CD14-positive monocyte (primary cell): ENCODE data around the gene ARL15. TPM values are rescaled to one million over a fixed set of nuclear protein-coding genes. Genes with fewer than 3 reads are reported as not detected.

ENCODE experiments used
- DNase-seq, 3 donors: peaks; one replicate each; pipeline ENCODE4 v3.0.0-alpha.2; 2011 to 2022
- H2AFZ ChIP-seq: 2 replicates; pipeline ENCODE4 v1.6.0; 2012; ENCODE audit warnings: mild to moderate bottlenecking, low read depth, low read length, inconsistent platforms; ENCODE audit not compliant: insufficient read depth, poor library complexity, severe bottlenecking
- H3K27ac ChIP-seq, 2 donors: 1 replicate in 1 of 2; 2 replicates in 1 of 2; pipeline ENCODE4 v1.5.1; 2012 to 2013; ENCODE audit warnings: low read length in 2 of 2, control low read depth in 1 of 2, inconsistent platforms in 1 of 2, low read depth in 1 of 2, mild to moderate bottlenecking in 1 of 2
- H3K27me3 ChIP-seq, 2 donors: one replicate each; pipeline versions ENCODE4 v1.6.0 to v1.6.1; 2011 to 2013; ENCODE audit warnings: low read length in 2 of 2; ENCODE audit not compliant: control insufficient read depth in 2 of 2, insufficient read depth in 2 of 2
- H3K36me3 ChIP-seq, 2 donors: replicated peaks in 1 of 2; 1 replicate in 1 of 2; 2 replicates in 1 of 2; pipeline versions ENCODE4 v1.5.1 to v1.6.1; 2012 to 2013; ENCODE audit warnings: low read length in 2 of 2, control low read depth in 1 of 2, inconsistent platforms in 1 of 2, mild to moderate bottlenecking in 1 of 2; ENCODE audit not compliant: insufficient read depth in 2 of 2, control insufficient read depth in 1 of 2
- H3K4me1 ChIP-seq, 2 donors: 1 replicate in 1 of 2; 2 replicates in 1 of 2; pipeline versions ENCODE4 v1.5.1 to v1.6.1; 2012 to 2013; ENCODE audit warnings: low read length in 2 of 2, control low read depth in 1 of 2, inconsistent platforms in 1 of 2, mild to moderate bottlenecking in 1 of 2, moderate library complexity in 1 of 2; ENCODE audit not compliant: insufficient read depth in 2 of 2, control insufficient read depth in 1 of 2
- H3K4me2 ChIP-seq: replicated peaks from 2 replicates; pipeline ENCODE3; 2012; ENCODE audit warnings: low read length, moderate library complexity, mild to moderate bottlenecking; ENCODE audit not compliant: poor library complexity, severe bottlenecking; ENCODE audit errors: extremely low read depth
- H3K4me3 ChIP-seq, 3 experiments: fragments of 200-600 bp in 1 of 3; sonication (generic) in 1 of 3; replicated peaks in 1 of 3; 1 replicate in 2 of 3; 2 replicates in 1 of 3; pipeline ENCODE4 v1.5.1; 2011 to 2013; ENCODE audit warnings: low read length in 3 of 3, mild to moderate bottlenecking in 3 of 3, control low read depth in 2 of 3, low read depth in 2 of 3, inconsistent platforms in 1 of 3, moderate library complexity in 1 of 3
- H3K79me2 ChIP-seq: 2 replicates; pipeline ENCODE4 v1.6.0; 2012; ENCODE audit warnings: mild to moderate bottlenecking, control low read depth, inconsistent platforms, low read length, moderate library complexity; ENCODE audit not compliant: insufficient read depth
- H3K9ac ChIP-seq: 2 replicates; pipeline ENCODE4 v1.6.0; 2017; ENCODE audit warnings: low read length, mild to moderate bottlenecking; ENCODE audit not compliant: insufficient read depth, poor library complexity, severe bottlenecking
- H3K9me3 ChIP-seq, 2 donors: replicated peaks in 1 of 2; 1 replicate in 1 of 2; 2 replicates in 1 of 2; pipeline versions ENCODE4 v1.5.1 to v1.6.1; 2012 to 2013; ENCODE audit warnings: low read length in 2 of 2, control low read depth in 1 of 2; ENCODE audit not compliant: control insufficient read depth in 1 of 2, insufficient read depth in 1 of 2
- H4K20me1 ChIP-seq: 2 replicates; pipeline ENCODE4 v1.6.0; 2012; ENCODE audit warnings: mild to moderate bottlenecking, low read length, control low read depth, moderate library complexity; ENCODE audit not compliant: insufficient read depth
- H3K27ac Mint-ChIP-seq, 7 donors: one replicate each; pipeline ENCODE4 v1.8.0; 2020; ENCODE audit warnings: mild to moderate bottlenecking in 7 of 7, mixed read lengths in 7 of 7, moderate library complexity in 6 of 7, inconsistent platforms in 2 of 7
- H3K27me3 Mint-ChIP-seq, 3 donors: one replicate each; pipeline ENCODE4 v1.8.0; 2021 to 2022; ENCODE audit warnings: low read depth in 3 of 3, mild to moderate bottlenecking in 3 of 3, mixed read lengths in 3 of 3, moderate library complexity in 3 of 3, inconsistent platforms in 1 of 3
- H3K36me3 Mint-ChIP-seq, 2 donors: one replicate each; pipeline ENCODE4 v1.8.0; 2020; ENCODE audit warnings: mixed read lengths in 2 of 2, inconsistent platforms in 1 of 2, mild to moderate bottlenecking in 1 of 2
- H3K4me1 Mint-ChIP-seq: one replicate; pipeline ENCODE4 v1.8.0; 2020; ENCODE audit warnings: mild to moderate bottlenecking, mixed read lengths
- H3K4me3 Mint-ChIP-seq, 2 donors: one replicate each; pipeline ENCODE4 v1.8.0; 2020; ENCODE audit warnings: mild to moderate bottlenecking in 2 of 2, mixed read lengths in 2 of 2, moderate library complexity in 1 of 2
- H3K9me3 Mint-ChIP-seq, 7 donors: one replicate each; pipeline ENCODE4 v1.8.0; 2020 to 2022; ENCODE audit warnings: mixed read lengths in 7 of 7, mild to moderate bottlenecking in 6 of 7, moderate library complexity in 6 of 7, inconsistent platforms in 2 of 7
- WGBS: methylation state at CpG from one replicate; pipeline ENCODE4 v1.1.5; 2013; ENCODE audit warnings: missing lambda C conversion rate; ENCODE audit not compliant: insufficient coverage; 5-methylcytosine and 5-hydroxymethylcytosine counted together
- intact Hi-C, 2 donors: fragments of 100-400 bp; cut with micrococcal nuclease; formaldehyde crosslinking; loops; one replicate each; pipeline versions ENCODE4 v1.15.0 to v1.15.1; 2023
- polyA plus RNA-seq, 3 donors: library from polyadenylated mRNA; depleted of rRNA in 1 of 3; unstranded in 2 of 3; stranded (reverse) in 1 of 3; fragments of 300-500 nt in 2 of 3; fragments of >200 nt in 1 of 3; fragmentation: Illumina TruSeq in 2 of 3; gene quantifications; 1 replicate in 2 of 3; 2 replicates in 1 of 3; pipeline ENCODE4 v1.2.3, GENCODE V29; 2012 to 2021
- TF ChIP-seq, protein P1 (sequence below): fragments of 200-600 bp; IDR thresholded peaks from one replicate; pipeline ENCODE4 v1.8.0; 2022; ENCODE audit warnings: antibody characterized with exemption, mild to moderate bottlenecking

ARL15 gene
- polyA plus RNA-seq, 3 donors, result 10.5 to 27.6 (median 18.0) TPM

DNA sequence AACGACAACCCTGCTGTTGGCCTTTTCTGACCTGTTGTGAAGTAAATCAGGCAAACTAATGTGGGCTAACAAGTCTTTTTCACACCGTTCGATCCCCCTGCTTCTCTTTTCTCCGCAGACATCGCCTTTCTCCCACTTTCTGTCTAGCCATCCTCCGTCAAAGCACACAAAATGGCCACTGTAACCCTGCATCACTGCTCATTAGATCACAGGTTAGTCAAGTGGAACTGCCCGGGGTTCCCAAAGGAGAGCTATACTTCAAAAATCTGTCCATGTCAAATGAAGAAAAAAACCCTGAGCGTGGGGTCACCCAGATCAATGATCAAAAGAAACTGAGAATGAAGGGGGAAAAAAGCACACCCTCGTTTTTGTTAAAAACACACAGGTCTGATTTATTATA is 212.1 kb downstream of the ARL15 start:
- Mint-ChIP-seq H3K27ac (peak overlapping the region in 1 of 7 donors; percentile 8), H3K27me3 (no peaks in the 10 kb centered on the region), H3K4me3 (no peak overlapping the region), H3K36me3 (peaks cover 0 to 2% of the 10 kb centered on the region in 2 donors), H3K9me3 (no peaks in the 10 kb centered on the region), H3K4me1 (peaks cover 14% of the 10 kb centered on the region)
- Histone ChIP-seq H3K27me3 (no peaks in the 10 kb centered on the region), H3K4me1 (peaks cover 6 to 9% of the 10 kb centered on the region in 2 donors), H2AFZ (no peak overlapping the region), H4K20me1 (no peaks in the 10 kb centered on the region), H3K4me2 (no peak overlapping the region), H3K36me3 (no peaks in the 10 kb centered on the region), H3K9me3 (no peaks in the 10 kb centered on the region), H3K4me3 (no peak overlapping the region), H3K27ac (no peak overlapping the region), H3K79me2 (no peaks in the 10 kb centered on the region), H3K9ac (no peak overlapping the region)
- intact Hi-C loops, result no loop called here
- TF ChIP-seq, protein P1, sequence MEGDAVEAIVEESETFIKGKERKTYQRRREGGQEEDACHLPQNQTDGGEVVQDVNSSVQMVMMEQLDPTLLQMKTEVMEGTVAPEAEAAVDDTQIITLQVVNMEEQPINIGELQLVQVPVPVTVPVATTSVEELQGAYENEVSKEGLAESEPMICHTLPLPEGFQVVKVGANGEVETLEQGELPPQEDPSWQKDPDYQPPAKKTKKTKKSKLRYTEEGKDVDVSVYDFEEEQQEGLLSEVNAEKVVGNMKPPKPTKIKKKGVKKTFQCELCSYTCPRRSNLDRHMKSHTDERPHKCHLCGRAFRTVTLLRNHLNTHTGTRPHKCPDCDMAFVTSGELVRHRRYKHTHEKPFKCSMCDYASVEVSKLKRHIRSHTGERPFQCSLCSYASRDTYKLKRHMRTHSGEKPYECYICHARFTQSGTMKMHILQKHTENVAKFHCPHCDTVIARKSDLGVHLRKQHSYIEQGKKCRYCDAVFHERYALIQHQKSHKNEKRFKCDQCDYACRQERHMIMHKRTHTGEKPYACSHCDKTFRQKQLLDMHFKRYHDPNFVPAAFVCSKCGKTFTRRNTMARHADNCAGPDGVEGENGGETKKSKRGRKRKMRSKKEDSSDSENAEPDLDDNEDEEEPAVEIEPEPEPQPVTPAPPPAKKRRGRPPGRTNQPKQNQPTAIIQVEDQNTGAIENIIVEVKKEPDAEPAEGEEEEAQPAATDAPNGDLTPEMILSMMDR, result no peak
- WGBS, result 100% methylated on average over 6 of the region's 9 CpGs
- no peak for DNase-seq

DNA sequence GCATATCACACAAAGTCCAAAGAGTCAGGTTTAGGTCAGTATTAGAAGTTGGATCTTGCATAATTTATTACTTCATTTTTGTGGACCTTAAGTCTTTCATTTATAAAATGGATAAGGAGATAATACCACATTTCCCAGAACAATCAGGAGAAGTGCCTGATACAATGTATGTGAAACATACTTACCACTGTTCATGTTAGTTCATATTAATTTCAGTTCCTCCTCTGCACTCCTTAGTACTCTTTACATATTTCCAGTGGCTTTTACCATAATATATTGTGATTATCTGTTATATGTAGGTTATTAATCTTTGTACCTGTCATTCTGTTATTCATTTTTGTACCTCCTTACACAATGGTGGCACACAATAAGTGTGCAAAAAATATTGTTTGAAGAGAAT is 214.4 kb downstream of the ARL15 start:
- H3K27me3 ChIP-seq, result no peaks in the 10 kb centered on the region
- peaks cover 2% of the 10 kb centered on the region in 2 donors for H3K36me3 Mint-ChIP-seq
- no peak overlapping the region for H3K4me3 Mint-ChIP-seq
- no peaks in the 10 kb centered on the region for H3K36me3 ChIP-seq
- intact Hi-C loops, result no loop called here
- H4K20me1 ChIP-seq, result no peaks in the 10 kb centered on the region
- peaks cover 14% of the 10 kb centered on the region for H3K4me1 Mint-ChIP-seq
- H3K27me3 Mint-ChIP-seq, result no peaks in the 10 kb centered on the region
- H3K9me3 ChIP-seq, result no peaks in the 10 kb centered on the region
- DNase-seq, result no peak
- no peaks in the 10 kb centered on the region for H3K79me2 ChIP-seq
- TF ChIP-seq, protein P1, result no peak
- H3K9me3 Mint-ChIP-seq, result no peaks in the 10 kb centered on the region
- H3K4me1 ChIP-seq, result peaks cover 6 to 9% of the 10 kb centered on the region in 2 donors
- H3K27ac ChIP-seq, result no peak overlapping the region
- H3K4me2 ChIP-seq, result no peak overlapping the region
- no peak overlapping the region for H3K4me3 ChIP-seq
- no peak overlapping the region for H3K9ac ChIP-seq
- H3K27ac Mint-ChIP-seq, result no peak overlapping the region
- no peak overlapping the region for H2AFZ ChIP-seq
